ENCODE results near the gene SYN1.
A peak's percentile ranks its signal among the peaks of the same experiment; 100 is the strongest.

The SYN1 gene

DNA sequence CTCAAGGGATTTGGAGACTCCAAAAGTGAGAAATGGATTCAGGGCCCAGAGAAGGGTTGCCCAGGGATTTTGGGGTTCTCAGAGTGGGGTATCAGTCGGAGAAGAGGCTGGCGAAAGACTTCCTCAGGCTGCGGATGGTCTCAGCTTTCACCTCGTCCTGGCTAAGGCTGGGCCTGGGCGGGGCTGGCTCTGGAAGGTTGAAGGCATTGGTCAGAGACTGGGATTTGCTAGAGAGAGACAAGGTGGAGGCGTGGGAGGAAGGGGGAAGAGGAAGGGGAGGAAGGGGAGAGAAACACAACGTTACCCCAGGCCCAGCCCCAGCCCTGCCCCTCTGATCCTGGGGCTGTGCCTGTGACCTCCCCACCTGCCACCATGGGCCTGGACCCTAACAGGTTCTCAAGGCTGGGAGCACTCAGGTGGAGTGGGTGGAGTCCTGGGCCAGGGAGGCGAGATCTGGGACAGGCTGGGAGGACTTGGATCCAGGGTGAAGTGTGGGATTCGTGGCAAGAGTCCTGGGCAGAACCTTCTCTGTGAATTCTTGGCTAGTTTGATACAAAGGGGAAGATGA lies 46.8 kb downstream of the SYN1 start:
- no peak for DNase-seq (ENCODE audit: low read depth)

- no peak for DNase-seq (ENCODE audit: low read depth)
These were observed 47.8 kb downstream of the SYN1 start for GRCh38 chrX:47571896-47572295.

DNA sequence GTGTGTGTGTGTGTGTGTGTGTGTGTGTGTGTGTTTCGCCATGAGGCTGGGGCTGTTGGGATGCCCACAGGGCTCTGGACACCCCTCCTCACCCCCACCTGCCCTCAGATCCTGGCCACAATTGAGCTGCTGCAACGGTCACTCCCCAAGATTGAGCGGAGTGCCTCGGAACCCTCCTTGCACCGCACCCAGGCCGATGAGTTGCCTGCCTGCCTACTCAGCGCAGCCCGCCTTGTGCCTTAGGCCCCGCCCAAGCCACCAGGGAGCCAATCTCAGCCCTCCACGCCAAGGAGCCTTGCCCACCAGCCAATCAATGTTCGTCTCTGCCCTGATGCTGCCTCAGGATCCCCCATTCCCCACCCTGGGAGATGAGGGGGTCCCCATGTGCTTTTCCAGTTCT lies 48.4 kb downstream of the SYN1 start:
- no peak for DNase-seq (ENCODE audit: low read depth)

- DNase-seq (ENCODE audit: low read depth): no peak
These were observed 48.9 kb downstream of the SYN1 start for GRCh38 chrX:47570794-47571193.

DNA sequence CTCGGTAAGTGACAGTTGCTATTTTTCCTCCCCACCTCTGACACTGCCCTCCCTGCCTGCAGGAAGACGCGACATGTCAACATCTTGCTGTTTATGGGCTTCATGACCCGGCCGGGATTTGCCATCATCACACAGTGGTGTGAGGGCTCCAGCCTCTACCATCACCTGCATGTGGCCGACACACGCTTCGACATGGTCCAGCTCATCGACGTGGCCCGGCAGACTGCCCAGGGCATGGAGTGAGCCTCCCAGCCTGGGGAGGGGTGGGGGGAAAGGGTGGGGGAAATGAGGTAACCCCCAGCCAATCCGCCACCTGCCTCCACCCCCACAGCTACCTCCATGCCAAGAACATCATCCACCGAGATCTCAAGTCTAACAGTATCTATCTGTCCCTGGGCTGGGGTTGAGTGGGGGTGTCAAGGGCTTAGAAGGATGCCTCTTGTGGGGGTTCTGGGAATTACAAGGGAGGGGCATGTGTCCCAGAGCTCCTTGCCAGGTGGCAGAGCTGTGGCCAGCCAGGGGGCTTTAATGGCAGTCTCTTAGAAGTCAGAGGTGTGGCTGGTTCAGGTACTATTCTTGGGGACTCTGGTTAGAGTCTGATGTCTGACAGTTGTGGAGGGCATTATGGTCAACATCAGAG lies 50.9 kb downstream of the SYN1 start:
- no peak for DNase-seq (ENCODE audit: low read depth)

- no peak for DNase-seq (ENCODE audit: low read depth)
These were observed 52.8 kb downstream of the SYN1 start for GRCh38 chrX:47566841-47567240.

DNA sequence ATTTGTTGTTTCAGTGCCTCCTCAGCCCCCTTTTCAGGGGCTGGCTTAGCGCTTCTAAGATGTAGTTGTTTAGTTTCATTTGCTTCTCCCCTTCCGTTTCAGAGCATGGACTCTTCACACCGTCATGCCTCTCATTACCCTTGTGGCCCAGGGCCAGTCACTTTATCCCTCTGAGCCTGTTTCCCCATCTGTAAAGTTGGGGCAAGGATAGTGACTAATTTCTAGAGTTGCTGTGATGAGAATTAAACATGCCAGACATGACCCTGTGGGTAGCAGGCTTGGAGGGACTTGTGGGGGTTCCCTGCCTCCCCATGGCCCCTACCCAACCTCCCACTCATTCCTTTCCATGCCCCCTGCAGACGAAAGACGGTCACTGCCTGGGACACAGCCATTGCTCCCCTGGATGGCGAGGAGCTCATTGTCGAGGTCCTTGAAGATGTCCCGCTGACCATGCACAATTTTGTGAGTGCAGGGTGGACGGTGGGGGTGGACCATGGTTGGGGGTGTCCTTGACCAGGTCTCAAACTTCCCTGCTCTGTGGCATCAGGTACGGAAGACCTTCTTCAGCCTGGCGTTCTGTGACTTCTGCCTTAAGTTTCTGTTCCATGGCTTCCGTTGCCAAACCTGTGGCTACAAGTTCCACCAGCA lies 55.1 kb downstream of the SYN1 start:
- no peak for DNase-seq (ENCODE audit: low read depth)

GRCh38 chrX:47563801-47564315 lies 55.8 kb downstream of the SYN1 start:
- DNase-seq (ENCODE audit: low read depth): no peak

DNA sequence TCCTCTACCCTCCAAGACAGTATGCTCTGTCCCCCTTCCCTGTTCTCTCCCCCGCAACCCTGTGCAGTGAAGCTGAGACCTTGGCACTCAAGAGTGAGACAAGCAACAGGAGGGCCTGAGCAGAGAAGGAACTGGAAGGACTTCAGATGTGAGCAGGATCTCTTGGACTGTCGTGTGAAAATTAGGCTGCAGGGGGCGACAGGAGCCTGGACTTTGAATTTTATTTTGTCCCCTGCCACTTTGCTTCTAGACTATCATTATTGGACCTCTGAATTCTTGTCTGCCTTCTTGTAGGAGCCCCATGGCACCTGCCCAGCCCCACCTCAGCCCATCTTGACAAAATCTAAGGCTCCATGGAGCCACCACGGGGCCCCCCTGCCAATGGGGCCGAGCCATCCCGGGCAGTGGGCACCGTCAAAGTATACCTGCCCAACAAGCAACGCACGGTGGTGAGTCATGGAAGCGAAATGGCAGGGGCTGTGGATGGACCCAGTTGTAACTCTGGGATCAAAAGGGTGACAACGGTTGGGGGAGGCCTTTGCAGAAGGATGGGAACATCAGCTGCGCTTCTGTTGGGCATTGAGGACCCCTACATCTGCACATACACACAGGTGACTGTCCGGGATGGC lies 56.9 kb downstream of the SYN1 start:
- DNase-seq (ENCODE audit: low read depth): no peak

DNA sequence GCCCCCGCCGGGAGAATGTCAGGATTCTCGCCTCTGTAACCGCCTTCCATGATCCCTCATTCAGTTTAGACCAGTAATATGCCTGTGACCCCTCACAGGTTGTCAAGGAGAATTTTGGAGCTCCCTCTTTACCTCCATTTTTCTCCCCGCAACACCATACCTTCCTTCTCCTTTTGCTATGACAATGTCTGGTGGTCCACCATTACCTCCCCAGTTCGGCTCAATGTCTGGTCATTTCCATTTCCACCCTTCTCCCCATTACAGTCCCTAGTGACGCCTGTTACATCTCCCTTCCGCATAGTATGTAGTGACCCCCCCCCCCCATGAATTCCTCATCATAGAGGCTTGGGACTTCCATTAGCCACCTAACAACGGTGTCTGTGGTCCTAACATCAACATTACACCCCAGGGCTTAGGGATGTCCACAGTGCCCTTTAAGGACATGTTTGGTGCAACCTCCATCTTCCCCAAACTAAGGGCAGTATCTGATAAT lies 58.0 kb downstream of the SYN1 start:
- no peak for DNase-seq (ENCODE audit: low read depth)

GRCh38 chrX:47560934-47561658 lies 58.6 kb downstream of the SYN1 start, which contains the start of gene ARAF:
Gene ARAF, plus strand, starts transcription at chrX:47561205. Its CDS starts 1,763 bp downstream, at chrX:47562968.
- DNase-seq (ENCODE audit: low read depth): peak; percentile 98

GRCh38 chrX:47560179-47560933 lies 59.3 kb downstream of the SYN1 start:
- DNase-seq (ENCODE audit: low read depth): no peak

DNA sequence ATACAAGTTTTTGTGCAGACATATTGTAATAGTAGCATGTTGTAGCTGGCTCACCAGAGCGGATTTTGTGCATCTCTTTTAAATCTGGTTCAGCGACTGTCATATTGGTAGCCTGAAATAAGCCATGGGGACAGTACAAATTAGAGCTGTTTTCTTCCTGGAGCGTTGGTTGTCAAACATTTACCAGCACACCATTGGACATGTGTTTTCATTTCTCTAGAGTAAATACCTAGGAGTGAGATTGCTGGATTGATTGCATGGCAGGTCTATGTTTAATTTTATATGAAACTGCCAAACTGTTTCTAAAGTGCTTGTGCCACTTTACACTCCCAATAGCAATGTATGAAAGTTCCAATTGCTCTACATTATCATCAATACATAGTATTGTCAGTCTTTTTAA lies 61.2 kb downstream of the SYN1 start:
- DNase-seq (ENCODE audit: low read depth): no peak

GRCh38 chrX:47556045-47556623 lies 63.5 kb downstream of the SYN1 start:
- DNase-seq (ENCODE audit: low read depth): peak; percentile 92

DNA sequence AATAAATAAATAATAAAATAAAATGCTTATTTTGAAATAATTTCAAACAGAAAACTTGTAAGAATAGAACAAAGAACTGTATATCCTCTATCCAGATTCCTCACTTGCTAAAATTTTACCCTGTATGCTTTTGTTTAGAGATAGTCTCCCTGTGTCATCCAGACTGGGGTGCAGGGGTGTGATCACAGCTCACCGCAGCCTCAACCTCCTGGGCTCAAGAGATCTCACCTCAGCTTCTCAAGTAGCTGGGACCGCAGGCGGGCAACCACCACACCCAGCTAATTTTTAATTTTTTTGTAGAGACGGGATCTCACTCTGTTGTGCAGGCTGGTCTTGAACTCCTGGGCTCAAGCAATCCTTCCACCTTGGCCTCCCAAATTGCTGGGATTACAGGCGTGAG lies 76.2 kb downstream of the SYN1 start:
- DNase-seq (ENCODE audit: low read depth): no peak

DNA sequence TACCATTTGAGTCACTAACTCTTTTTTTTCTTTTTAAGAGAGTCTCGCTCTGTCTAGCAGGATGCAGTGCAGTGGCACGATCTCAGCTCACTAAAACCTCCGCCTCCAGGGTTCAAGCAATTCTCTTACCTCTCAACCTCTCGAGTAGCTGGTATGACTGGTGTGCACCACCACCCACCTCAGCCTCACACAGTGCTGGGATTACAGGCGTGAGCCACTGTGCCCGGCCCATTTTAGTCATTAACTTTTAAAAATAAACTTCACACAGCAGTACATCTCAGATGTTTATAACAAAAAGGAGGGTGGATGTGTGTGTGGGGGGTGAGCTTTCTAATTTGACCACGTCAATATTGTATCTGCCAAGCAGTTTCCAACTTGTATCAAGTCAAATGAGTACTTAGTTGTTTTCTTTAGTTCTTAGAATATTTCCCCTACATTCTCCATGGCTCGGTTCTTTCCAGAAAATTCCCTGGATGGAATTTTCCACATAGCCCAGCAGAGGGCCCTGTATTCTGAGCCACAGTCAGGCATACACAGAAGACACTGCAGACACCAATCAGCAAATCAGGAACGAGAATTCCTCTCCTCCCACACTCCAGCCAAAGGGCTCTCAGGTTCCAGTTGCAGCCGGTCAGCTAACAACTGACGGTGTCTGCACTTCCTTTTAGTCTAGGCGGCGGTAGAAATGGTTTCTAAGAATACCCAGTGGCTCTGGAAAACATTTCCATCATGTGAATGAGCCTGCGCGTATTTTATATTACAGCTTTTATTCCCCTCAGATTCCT lies 78.7 kb downstream of the SYN1 start:
- DNase-seq (ENCODE audit: low read depth): peak; percentile 87

DNA sequence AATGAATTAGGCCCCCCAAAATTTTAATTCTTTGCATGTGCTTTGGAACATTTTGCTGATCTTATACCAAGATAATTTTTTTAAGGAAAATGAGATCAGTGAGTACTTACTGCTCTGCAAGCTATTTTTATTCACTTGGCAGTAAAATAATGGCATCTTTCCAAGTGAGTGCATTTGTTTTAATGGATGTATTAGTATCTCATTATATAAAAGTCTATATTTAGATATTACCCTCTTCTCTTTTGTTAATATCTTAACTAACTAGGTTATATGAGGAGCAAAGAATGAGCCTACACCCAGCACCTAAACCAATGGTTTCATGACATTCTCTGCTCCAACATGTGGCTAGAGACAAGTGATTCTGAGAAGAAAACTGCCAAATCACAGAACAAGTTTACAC lies 79.8 kb downstream of the SYN1 start:
- DNase-seq (ENCODE audit: low read depth): no peak

- no peak for DNase-seq (ENCODE audit: low read depth)
These were observed 89.6 kb downstream of the SYN1 start for GRCh38 chrX:47530049-47530448.

DNA sequence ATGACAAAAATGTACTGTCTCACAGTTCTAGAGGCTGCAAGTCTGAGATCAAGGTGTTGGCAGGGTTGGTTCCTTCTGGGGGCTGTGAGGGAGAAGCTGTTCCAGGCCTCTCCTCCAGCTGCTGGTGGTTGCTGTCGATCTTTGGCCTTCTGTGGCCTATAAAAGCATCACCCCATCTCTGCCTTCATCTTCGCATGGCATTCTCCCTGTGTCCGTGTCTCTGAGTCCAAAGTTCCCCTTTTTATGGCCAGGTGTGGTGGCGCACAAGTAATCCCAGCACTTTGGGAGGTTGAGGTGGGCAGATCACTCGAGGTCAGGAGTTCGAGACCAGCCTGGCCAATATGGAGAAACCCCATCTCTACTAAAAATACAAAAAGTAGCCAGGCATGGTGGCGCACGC lies 90.1 kb downstream of the SYN1 start:
- DNase-seq (ENCODE audit: low read depth): no peak

DNA sequence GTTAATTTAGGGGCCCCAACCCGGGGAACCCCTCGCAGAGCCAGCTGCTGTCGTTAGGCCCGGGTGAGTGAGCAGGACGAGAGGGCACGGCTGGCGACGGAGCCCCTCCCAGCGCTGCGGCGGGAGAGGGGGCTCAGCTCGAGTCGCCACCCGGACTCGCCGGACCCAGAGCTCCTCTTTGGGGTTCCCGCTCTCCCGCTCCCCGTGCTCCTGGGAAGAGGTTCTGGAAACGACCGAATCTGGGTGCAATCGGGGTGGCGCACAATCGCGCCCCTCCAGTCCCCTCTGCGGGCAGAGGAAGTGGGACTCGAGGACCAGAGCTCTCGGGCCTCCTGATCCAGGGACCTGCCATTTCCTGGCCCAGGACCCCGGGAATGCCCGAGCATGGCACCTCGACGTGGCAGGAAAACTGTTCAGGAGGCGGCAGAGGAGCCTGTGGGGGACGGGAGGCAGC lies 95.9 kb downstream of the SYN1 start:
- no peak for DNase-seq (ENCODE audit: low read depth)

Data from fibroblast of the conjunctiva (primary cell).